ES-I3 (cell line): Measurements from ENCODE around the gene AUTS2.

Source experiments
- H3K36me3 ChIP-seq: 2 replicates; pipeline ENCODE4 v1.6.1; 2013; ENCODE audit warnings: mild to moderate bottlenecking, low read length, control low read depth, moderate library complexity; ENCODE audit not compliant: insufficient read depth
- H3K4me1 ChIP-seq: 2 replicates; pipeline ENCODE4 v1.6.1; 2013; ENCODE audit warnings: mild to moderate bottlenecking, control low read depth, low read length; ENCODE audit not compliant: insufficient read depth
- H3K9ac ChIP-seq: 2 replicates; pipeline ENCODE4 v1.6.1; 2013; ENCODE audit warnings: low read depth, mild to moderate bottlenecking, low read length, moderate library complexity
- H3K9me3 ChIP-seq: 2 replicates; pipeline ENCODE4 v1.6.1; 2013; ENCODE audit warnings: mild to moderate bottlenecking, low read length, moderate library complexity; ENCODE audit not compliant: control insufficient read depth, insufficient read depth

Gene AUTS2

GRCh38 chr7:69608878-69609277 lies 10.6 kb downstream of the AUTS2 start:
- no peaks in the 10 kb centered on the region for H3K36me3 ChIP-seq
- H3K9ac ChIP-seq = no peak overlapping the region
- peaks cover 11% of the 10 kb centered on the region for H3K4me1 ChIP-seq
- no peaks in the 10 kb centered on the region for H3K9me3 ChIP-seq

- no peaks in the 10 kb centered on the region for H3K36me3 ChIP-seq
- H3K9ac ChIP-seq = no peak overlapping the region
- H3K9me3 ChIP-seq = no peaks in the 10 kb centered on the region
- H3K4me1 ChIP-seq = peaks cover 11% of the 10 kb centered on the region
Measured at GRCh38 chr7:69609541-69610373, 11.5 kb downstream of the AUTS2 start.

GRCh38 chr7:69610374-69611084 lies 12.3 kb downstream of the AUTS2 start:
- Histone ChIP-seq H3K36me3 (no peaks in the 10 kb centered on the region), H3K9ac (no peak overlapping the region), H3K9me3 (no peaks in the 10 kb centered on the region), H3K4me1 (peaks cover 11% of the 10 kb centered on the region)

GRCh38 chr7:69612981-69613380 lies 14.7 kb downstream of the AUTS2 start:
- Histone ChIP-seq H3K36me3 (no peaks in the 10 kb centered on the region), H3K9me3 (no peaks in the 10 kb centered on the region), H3K9ac (no peak overlapping the region), H3K4me1 (peaks cover 23% of the 10 kb centered on the region)

GRCh38 chr7:69613846-69614245 lies 15.6 kb downstream of the AUTS2 start:
- H3K9me3 ChIP-seq = no peaks in the 10 kb centered on the region
- H3K9ac ChIP-seq = no peak overlapping the region
- no peaks in the 10 kb centered on the region for H3K36me3 ChIP-seq
- peaks cover 21% of the 10 kb centered on the region for H3K4me1 ChIP-seq

- Histone ChIP-seq H3K36me3 (no peaks in the 10 kb centered on the region), H3K9me3 (no peaks in the 10 kb centered on the region), H3K4me1 (peaks cover 24% of the 10 kb centered on the region), H3K9ac (no peak overlapping the region)
Measured at GRCh38 chr7:69615685-69616084, 17.4 kb downstream of the AUTS2 start.

GRCh38 chr7:69617364-69617763 lies 19.1 kb downstream of the AUTS2 start:
- Histone ChIP-seq H3K9me3 (no peaks in the 10 kb centered on the region), H3K9ac (no peak overlapping the region), H3K4me1 (peaks cover 35% of the 10 kb centered on the region), H3K36me3 (no peaks in the 10 kb centered on the region)

GRCh38 chr7:69619054-69619453 lies 20.8 kb downstream of the AUTS2 start:
- Histone ChIP-seq H3K4me1 (peaks cover 37% of the 10 kb centered on the region), H3K9ac (no peak overlapping the region), H3K9me3 (no peaks in the 10 kb centered on the region), H3K36me3 (no peaks in the 10 kb centered on the region)

GRCh38 chr7:69619635-69620034 lies 21.4 kb downstream of the AUTS2 start:
- H3K36me3 ChIP-seq = no peaks in the 10 kb centered on the region
- no peak overlapping the region for H3K9ac ChIP-seq
- H3K4me1 ChIP-seq = peaks cover 37% of the 10 kb centered on the region
- H3K9me3 ChIP-seq = no peaks in the 10 kb centered on the region

- Histone ChIP-seq H3K9me3 (no peaks in the 10 kb centered on the region), H3K4me1 (peaks cover 37% of the 10 kb centered on the region), H3K36me3 (no peaks in the 10 kb centered on the region), H3K9ac (no peak overlapping the region)
Measured at GRCh38 chr7:69620063-69620462, 21.8 kb downstream of the AUTS2 start.

GRCh38 chr7:69620650-69621049 lies 22.4 kb downstream of the AUTS2 start:
- H3K36me3 ChIP-seq = no peaks in the 10 kb centered on the region
- H3K4me1 ChIP-seq = peaks cover 41% of the 10 kb centered on the region
- no peak overlapping the region for H3K9ac ChIP-seq
- H3K9me3 ChIP-seq = no peaks in the 10 kb centered on the region

GRCh38 chr7:69622014-69622835 lies 23.9 kb downstream of the AUTS2 start:
- Histone ChIP-seq H3K4me1 (peaks cover 41% of the 10 kb centered on the region), H3K9ac (no peak overlapping the region), H3K36me3 (no peaks in the 10 kb centered on the region), H3K9me3 (no peaks in the 10 kb centered on the region)

GRCh38 chr7:69622960-69623359 lies 24.7 kb downstream of the AUTS2 start:
- H3K4me1 ChIP-seq = peaks cover 34% of the 10 kb centered on the region
- no peaks in the 10 kb centered on the region for H3K36me3 ChIP-seq
- H3K9ac ChIP-seq = no peak overlapping the region
- no peaks in the 10 kb centered on the region for H3K9me3 ChIP-seq

- Histone ChIP-seq H3K36me3 (no peaks in the 10 kb centered on the region), H3K9me3 (no peaks in the 10 kb centered on the region), H3K9ac (no peak overlapping the region), H3K4me1 (peaks cover 28% of the 10 kb centered on the region)
Measured at GRCh38 chr7:69624435-69625230, 26.4 kb downstream of the AUTS2 start.
